Mesendoderm (in vitro differentiated cells): ENCODE measurements around the gene LRIF1.
A peak's percentile ranks its signal among the peaks of the same experiment; 100 is the strongest.
"Not testable (repeated sequence)": the region's sequence is repeated elsewhere in the genome, so short reads cannot be mapped to it uniquely, and the experiment has no call there.

ENCODE experiments used
- DNase-seq: peaks from one replicate; pipeline ENCODE4 v3.0.0; 2013
- H2AK5ac ChIP-seq: 2 replicates; pipeline ENCODE4 v1.6.1; 2013; ENCODE audit warnings: low read length, inconsistent platforms
- H2BK120ac ChIP-seq: 2 replicates; pipeline ENCODE4 v1.6.1; 2013; ENCODE audit warnings: low read depth, mild to moderate bottlenecking, low read length, moderate library complexity, mixed read lengths
- H2BK15ac ChIP-seq: replicated peaks from 2 replicates; pipeline ENCODE4 v1.6.1; 2013; ENCODE audit warnings: low read depth, mild to moderate bottlenecking, moderate library complexity
- H2BK5ac ChIP-seq: 2 replicates; pipeline ENCODE4 v1.6.1; 2013; ENCODE audit warnings: low read length, inconsistent platforms
- H3K18ac ChIP-seq: 2 replicates; pipeline ENCODE4 v1.6.1; 2013; ENCODE audit warnings: mild to moderate bottlenecking, low read length, mixed read lengths
- H3K23ac ChIP-seq: one replicate; pipeline ENCODE4 v1.6.1; 2013; ENCODE audit warnings: low read length
- H3K27ac ChIP-seq: 2 replicates; pipeline ENCODE4 v1.5.1; 2013; ENCODE audit warnings: low read depth, mild to moderate bottlenecking, inconsistent platforms, low read length, moderate library complexity
- H3K27me3 ChIP-seq: 2 replicates; pipeline ENCODE4 v1.6.1; 2013; ENCODE audit warnings: low read length, control low read depth, mild to moderate bottlenecking, inconsistent platforms; ENCODE audit not compliant: insufficient read depth, poor library complexity
- H3K36me3 ChIP-seq: 2 replicates; pipeline ENCODE4 v1.6.1; 2013; ENCODE audit warnings: low read length, inconsistent platforms; ENCODE audit not compliant: control insufficient read depth, insufficient read depth
- H3K4ac ChIP-seq: one replicate; pipeline ENCODE4 v1.6.1; 2013; ENCODE audit warnings: low read depth, mild to moderate bottlenecking, low read length, moderate library complexity
- H3K4me1 ChIP-seq: 2 replicates; pipeline ENCODE4 v1.6.1; 2013; ENCODE audit warnings: low read depth, low read length, inconsistent platforms; ENCODE audit not compliant: control insufficient read depth
- H3K4me2 ChIP-seq: 2 replicates; pipeline ENCODE4 v1.6.1; 2013; ENCODE audit warnings: low read length
- H3K4me3 ChIP-seq: 2 replicates; pipeline ENCODE4 v1.5.1; 2013; ENCODE audit warnings: mild to moderate bottlenecking, low read length
- H3K56ac ChIP-seq: one replicate; pipeline ENCODE4 v1.6.1; 2013; ENCODE audit warnings: low read length
- H3K79me1 ChIP-seq: 2 replicates; pipeline ENCODE4 v1.6.1; 2013; ENCODE audit warnings: low read length, inconsistent platforms
- H3K79me2 ChIP-seq: 2 replicates; pipeline ENCODE4 v1.6.1; 2013; ENCODE audit warnings: mild to moderate bottlenecking, low read length; ENCODE audit not compliant: control insufficient read depth, insufficient read depth
- H3K9ac ChIP-seq: 2 replicates; pipeline ENCODE4 v1.6.1; 2013; ENCODE audit warnings: low read length, inconsistent platforms
- H4K5ac ChIP-seq: one replicate; pipeline ENCODE4 v1.6.1; 2013; ENCODE audit warnings: low read length
- H4K8ac ChIP-seq: one replicate; pipeline ENCODE4 v1.6.1; 2013; ENCODE audit warnings: low read depth, mild to moderate bottlenecking, control low read depth, low read length, moderate library complexity
- WGBS: extraction: QIAGEN DNeasy Blood & Tissue Kit; methylation state at CpG from one replicate; pipeline ENCODE4 v1.1.7; 2013; ENCODE audit warnings: low lambda C conversion rate, missing lambda C conversion rate; ENCODE audit not compliant: insufficient coverage; ENCODE audit errors: extremely low coverage; 5-methylcytosine and 5-hydroxymethylcytosine counted together

The LRIF1 gene

GRCh38 chr1:110991295-110991694 lies 27.6 kb upstream of the LRIF1 start:
- not testable (repeated sequence) for H2BK15ac ChIP-seq, H3K23ac ChIP-seq, H3K4me2 ChIP-seq, H3K79me2 ChIP-seq, H3K79me1 ChIP-seq, H3K36me3 ChIP-seq, H3K27ac ChIP-seq, H3K4me3 ChIP-seq, H3K4me1 ChIP-seq, H3K4ac ChIP-seq, H3K27me3 ChIP-seq, H3K56ac ChIP-seq, H2BK120ac ChIP-seq, H3K18ac ChIP-seq, H2BK5ac ChIP-seq, H2AK5ac ChIP-seq, H4K5ac ChIP-seq, H4K8ac ChIP-seq, H3K9ac ChIP-seq
- WGBS: no CpG with 5 or more reads among the region's 1 CpG
- DNase-seq: peak; percentile 46

- no peaks in the 10 kb centered on the region for H3K36me3 ChIP-seq
- DNase-seq: no peak
- no peaks in the 10 kb centered on the region for H3K27me3 ChIP-seq
- no peak overlapping the region for H3K4ac ChIP-seq
- no peak overlapping the region for H3K27ac ChIP-seq
- no peak overlapping the region for H2BK15ac ChIP-seq
- no peak overlapping the region for H3K4me3 ChIP-seq
- H3K56ac ChIP-seq: no peak overlapping the region
- H3K79me1 ChIP-seq: no peaks in the 10 kb centered on the region
- H3K79me2 ChIP-seq: no peaks in the 10 kb centered on the region
- H3K9ac ChIP-seq: no peak overlapping the region
- H2BK120ac ChIP-seq: no peak overlapping the region
- no peaks in the 10 kb centered on the region for H3K4me1 ChIP-seq
- no peak overlapping the region for H2AK5ac ChIP-seq
- WGBS: no CpG with 5 or more reads among the region's 3 CpGs
- H3K18ac ChIP-seq: no peak overlapping the region
- no peak overlapping the region for H4K5ac ChIP-seq
- no peak overlapping the region for H4K8ac ChIP-seq
- H2BK5ac ChIP-seq: no peak overlapping the region
- no peak overlapping the region for H3K4me2 ChIP-seq
- no peak overlapping the region for H3K23ac ChIP-seq
Observed at GRCh38 chr1:110990541-110990940, 26.8 kb upstream of the LRIF1 start.

GRCh38 chr1:110986407-110986891 lies 22.7 kb upstream of the LRIF1 start:
- no peaks in the 10 kb centered on the region for H3K79me1 ChIP-seq
- no peak overlapping the region for H3K23ac ChIP-seq
- no peak overlapping the region for H2BK5ac ChIP-seq
- no peak overlapping the region for H3K56ac ChIP-seq
- no peak overlapping the region for H3K27ac ChIP-seq
- no peak overlapping the region for H4K5ac ChIP-seq
- H2BK15ac ChIP-seq: no peak overlapping the region
- no peaks in the 10 kb centered on the region for H3K4me1 ChIP-seq
- H3K36me3 ChIP-seq: no peaks in the 10 kb centered on the region
- H3K4me2 ChIP-seq: no peak overlapping the region
- no peak overlapping the region for H3K4me3 ChIP-seq
- no peaks in the 10 kb centered on the region for H3K79me2 ChIP-seq
- H2AK5ac ChIP-seq: no peak overlapping the region
- no peak overlapping the region for H3K18ac ChIP-seq
- no peak overlapping the region for H3K9ac ChIP-seq
- no peak for DNase-seq
- no peak overlapping the region for H3K4ac ChIP-seq
- no peaks in the 10 kb centered on the region for H3K27me3 ChIP-seq
- H4K8ac ChIP-seq: no peak overlapping the region
- no peak overlapping the region for H2BK120ac ChIP-seq

GRCh38 chr1:110982320-110982719 lies 18.6 kb upstream of the LRIF1 start:
- H3K4me2 ChIP-seq: no peak overlapping the region
- no peak overlapping the region for H2BK5ac ChIP-seq
- H3K23ac ChIP-seq: no peak overlapping the region
- H2BK120ac ChIP-seq: no peak overlapping the region
- H3K27me3 ChIP-seq: no peaks in the 10 kb centered on the region
- H3K4ac ChIP-seq: no peak overlapping the region
- no peak overlapping the region for H3K27ac ChIP-seq
- no CpG with 5 or more reads among the region's 3 CpGs for WGBS
- no peaks in the 10 kb centered on the region for H3K4me1 ChIP-seq
- no peaks in the 10 kb centered on the region for H3K36me3 ChIP-seq
- no peaks in the 10 kb centered on the region for H3K79me1 ChIP-seq
- no peaks in the 10 kb centered on the region for H3K79me2 ChIP-seq
- H4K8ac ChIP-seq: no peak overlapping the region
- no peak for DNase-seq
- no peak overlapping the region for H3K18ac ChIP-seq
- H3K56ac ChIP-seq: no peak overlapping the region
- H2AK5ac ChIP-seq: no peak overlapping the region
- H3K9ac ChIP-seq: no peak overlapping the region
- no peak overlapping the region for H4K5ac ChIP-seq
- H3K4me3 ChIP-seq: no peak overlapping the region
- no peak overlapping the region for H2BK15ac ChIP-seq

GRCh38 chr1:110979154-110979553 lies 15.4 kb upstream of the LRIF1 start:
- H2BK15ac ChIP-seq: no peak overlapping the region
- no peak overlapping the region for H3K27ac ChIP-seq
- no peaks in the 10 kb centered on the region for H3K4me1 ChIP-seq
- no peak overlapping the region for H3K56ac ChIP-seq
- no peak overlapping the region for H3K4me2 ChIP-seq
- no peak overlapping the region for H3K4me3 ChIP-seq
- no CpG with 5 or more reads among the region's 2 CpGs for WGBS
- H4K8ac ChIP-seq: no peak overlapping the region
- no peak overlapping the region for H3K9ac ChIP-seq
- H3K79me2 ChIP-seq: no peaks in the 10 kb centered on the region
- H3K4ac ChIP-seq: no peak overlapping the region
- H4K5ac ChIP-seq: no peak overlapping the region
- no peaks in the 10 kb centered on the region for H3K79me1 ChIP-seq
- H3K36me3 ChIP-seq: no peaks in the 10 kb centered on the region
- H2BK120ac ChIP-seq: no peak overlapping the region
- H3K23ac ChIP-seq: no peak overlapping the region
- no peak overlapping the region for H2AK5ac ChIP-seq
- no peak overlapping the region for H3K18ac ChIP-seq
- no peaks in the 10 kb centered on the region for H3K27me3 ChIP-seq
- no peak for DNase-seq
- no peak overlapping the region for H2BK5ac ChIP-seq

GRCh38 chr1:110976089-110976488 lies 12.4 kb upstream of the LRIF1 start:
- no peaks in the 10 kb centered on the region for H3K79me1 ChIP-seq
- H4K5ac ChIP-seq: no peak overlapping the region
- H2BK120ac ChIP-seq: no peak overlapping the region
- H3K4ac ChIP-seq: no peak overlapping the region
- no peak overlapping the region for H3K4me3 ChIP-seq
- no peaks in the 10 kb centered on the region for H3K79me2 ChIP-seq
- H3K4me2 ChIP-seq: no peak overlapping the region
- H3K36me3 ChIP-seq: no peaks in the 10 kb centered on the region
- WGBS: no CpG with 5 or more reads among the region's 3 CpGs
- no peak overlapping the region for H2BK5ac ChIP-seq
- H3K18ac ChIP-seq: no peak overlapping the region
- DNase-seq: no peak
- no peaks in the 10 kb centered on the region for H3K4me1 ChIP-seq
- H2BK15ac ChIP-seq: no peak overlapping the region
- H4K8ac ChIP-seq: no peak overlapping the region
- H3K27ac ChIP-seq: no peak overlapping the region
- no peak overlapping the region for H3K23ac ChIP-seq
- no peak overlapping the region for H3K56ac ChIP-seq
- H3K9ac ChIP-seq: no peak overlapping the region
- H2AK5ac ChIP-seq: no peak overlapping the region
- H3K27me3 ChIP-seq: no peaks in the 10 kb centered on the region
